A673 (cell line): ENCODE data around the gene MTRF1. TPM values are rescaled to one million over a fixed set of nuclear protein-coding genes. Genes with fewer than 3 reads are reported as not detected.

Experiments
- BruUV-seq: library from RNA; stranded (reverse); fragments of 400-500 nt; replicated peaks from 2 replicates; lab custom pipeline; 2021; lab: Mats Ljungman, UMichigan
- CTCF ChIA-PET: fragments of 300-600 bp; sonication (Branson Sonifier 250); formaldehyde crosslinking; loops from one replicate; lab custom pipeline; 2022; ENCODE audit warnings: antibody characterized with exemption; lab: Charles Lee
- POLR2A ChIA-PET: fragments of 300-600 bp; sonication (Branson Sonifier 250); formaldehyde crosslinking; loops from one replicate; lab custom pipeline; 2022; ENCODE audit warnings: antibody characterized with exemption; ENCODE audit not compliant: low non-redundant PET; lab: Charles Lee
- DNase-seq: peaks from one replicate; pipeline ENCODE4 v3.0.0-alpha.2; 2015; ENCODE audit warnings: low spot score
- H3K27ac ChIP-seq: fragments of 200-600 bp; sonication (generic); 2 replicates; pipeline ENCODE4 v1.5.1; 2016; ENCODE audit warnings: mixed run types, low read depth, mild to moderate bottlenecking, mixed read lengths, antibody characterized with exemption, low read length; ENCODE audit not compliant: poor library complexity, severe bottlenecking
- H3K27me3 ChIP-seq: fragments of 200-600 bp; sonication (generic); replicated peaks from 2 replicates; pipeline ENCODE4 v1.6.1; 2017; ENCODE audit warnings: mixed run types, low read depth, mild to moderate bottlenecking, mixed read lengths, antibody characterized with exemption, low read length; ENCODE audit not compliant: insufficient read depth, poor library complexity
- H3K36me3 ChIP-seq: fragments of 200-600 bp; sonication (generic); 2 replicates; pipeline ENCODE4 v1.6.1; 2016; ENCODE audit warnings: mixed run types, mild to moderate bottlenecking, mixed read lengths, antibody characterized with exemption, low read length; ENCODE audit not compliant: insufficient read depth, poor library complexity, severe bottlenecking
- H3K4me1 ChIP-seq: fragments of 200-600 bp; sonication (generic); 2 replicates; pipeline ENCODE4 v1.6.1; 2017; ENCODE audit warnings: mixed run types, mild to moderate bottlenecking, mixed read lengths, antibody characterized with exemption, low read length; ENCODE audit not compliant: insufficient read depth, poor library complexity, severe bottlenecking
- H3K4me3 ChIP-seq: fragments of 200-600 bp; sonication (generic); 2 replicates; pipeline ENCODE4 v1.5.1; 2016; ENCODE audit warnings: low read depth, mixed run types, mild to moderate bottlenecking, mixed read lengths, low read length; ENCODE audit not compliant: poor library complexity, severe bottlenecking
- H3K9me3 ChIP-seq: fragments of 200-600 bp; sonication (generic); 2 replicates; pipeline ENCODE4 v1.6.1; 2016; ENCODE audit warnings: mixed run types, low read depth, mild to moderate bottlenecking, mixed read lengths, antibody characterized with exemption, low read length; ENCODE audit not compliant: poor library complexity, severe bottlenecking
- EZH2 ChIP-seq: fragments of 200-600 bp; sonication (generic); IDR thresholded peaks from 2 replicates; pipeline ENCODE4 v1.6.1; 2017; ENCODE audit warnings: borderline replicate concordance, low read depth, mild to moderate bottlenecking, mixed read lengths, antibody characterized with exemption, low read length; ENCODE audit not compliant: poor library complexity, severe bottlenecking
- intact Hi-C: fragments of 100-400 bp; cut with micrococcal nuclease; formaldehyde crosslinking; loops from one replicate; pipeline ENCODE4 v1.10.0; 2022; ENCODE audit not compliant: unreplicated experiment
- total RNA-seq: library from RNA; stranded (reverse); gene quantifications from 2 replicates; pipeline ENCODE4 v1.2.3, GENCODE V29; 2021
- TF ChIP-seq, protein P1 (sequence below): fragments of 300-800, 200-600 bp; sonication (generic); conservative IDR thresholded peaks from 2 replicates; pipeline ENCODE4 v1.5.1; 2017; ENCODE audit warnings: low read depth, mild to moderate bottlenecking, antibody characterized with exemption, low read length, moderate library complexity, mixed read lengths

MTRF1 gene
- total RNA-seq, 1 experiment from 2014 or later: 18.0 TPM

DNA sequence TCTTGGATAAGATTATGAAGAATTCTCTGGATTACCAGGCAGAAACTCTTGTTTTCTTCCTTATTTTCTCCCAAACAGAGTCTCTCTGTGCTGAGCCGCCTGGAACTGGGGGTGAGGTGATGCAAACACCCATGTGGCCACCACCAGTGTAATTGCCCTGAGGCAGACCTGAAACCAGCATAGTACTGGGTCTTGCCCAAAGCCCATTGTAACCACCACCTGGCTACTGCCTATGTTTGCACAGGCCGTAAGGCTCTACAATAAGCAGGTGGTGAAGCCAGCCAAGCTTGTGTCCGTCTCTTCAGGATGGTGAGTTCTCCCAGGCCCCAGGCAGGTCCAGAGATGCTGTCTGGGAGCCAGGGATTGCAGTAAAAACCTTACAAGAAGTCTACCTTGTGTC, 50.1 kb downstream of the MTRF1 start:
- BruUV-seq: no TSS peak
- POLR2A ChIA-PET: no interaction called here

DNA sequence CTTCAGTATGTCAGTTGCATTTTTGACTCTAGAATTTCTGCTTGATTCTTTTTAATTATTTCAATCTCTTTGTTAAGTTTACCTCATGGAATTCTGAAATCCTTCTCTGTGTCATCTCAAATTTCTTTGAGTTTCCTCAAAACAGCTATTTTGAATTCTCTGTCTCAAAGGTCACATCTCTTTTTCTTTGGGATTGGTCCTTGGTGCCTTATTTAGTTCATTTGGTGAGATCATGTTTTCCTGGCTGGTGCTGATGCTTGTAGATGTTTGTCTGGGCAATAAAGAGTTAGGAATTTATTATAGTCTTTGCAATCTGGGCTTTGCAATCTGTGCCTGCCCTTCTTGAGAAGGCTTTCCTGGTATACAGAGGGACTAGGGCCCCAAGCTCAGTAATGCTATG, 50.5 kb downstream of the MTRF1 start:
- intact Hi-C loops: no loop called here
- CTCF ChIA-PET: no interaction called here
- no TSS peak for BruUV-seq

More for the DNA sequence above, 50.1 kb downstream of the MTRF1 start:
- intact Hi-C loops: no loop called here
- CTCF ChIA-PET: no interaction called here
- H3K27ac ChIP-seq: no peak overlapping the region
- H3K4me3 ChIP-seq: no peak overlapping the region
- no peaks in the 10 kb centered on the region for H3K4me1 ChIP-seq
- no peak for TF ChIP-seq EZH2
- TF ChIP-seq, protein P1, sequence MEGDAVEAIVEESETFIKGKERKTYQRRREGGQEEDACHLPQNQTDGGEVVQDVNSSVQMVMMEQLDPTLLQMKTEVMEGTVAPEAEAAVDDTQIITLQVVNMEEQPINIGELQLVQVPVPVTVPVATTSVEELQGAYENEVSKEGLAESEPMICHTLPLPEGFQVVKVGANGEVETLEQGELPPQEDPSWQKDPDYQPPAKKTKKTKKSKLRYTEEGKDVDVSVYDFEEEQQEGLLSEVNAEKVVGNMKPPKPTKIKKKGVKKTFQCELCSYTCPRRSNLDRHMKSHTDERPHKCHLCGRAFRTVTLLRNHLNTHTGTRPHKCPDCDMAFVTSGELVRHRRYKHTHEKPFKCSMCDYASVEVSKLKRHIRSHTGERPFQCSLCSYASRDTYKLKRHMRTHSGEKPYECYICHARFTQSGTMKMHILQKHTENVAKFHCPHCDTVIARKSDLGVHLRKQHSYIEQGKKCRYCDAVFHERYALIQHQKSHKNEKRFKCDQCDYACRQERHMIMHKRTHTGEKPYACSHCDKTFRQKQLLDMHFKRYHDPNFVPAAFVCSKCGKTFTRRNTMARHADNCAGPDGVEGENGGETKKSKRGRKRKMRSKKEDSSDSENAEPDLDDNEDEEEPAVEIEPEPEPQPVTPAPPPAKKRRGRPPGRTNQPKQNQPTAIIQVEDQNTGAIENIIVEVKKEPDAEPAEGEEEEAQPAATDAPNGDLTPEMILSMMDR: no peak
- DNase-seq: no peak
- peaks cover 8% of the 10 kb centered on the region for H3K9me3 ChIP-seq
- H3K36me3 ChIP-seq: no peaks in the 10 kb centered on the region
- no peaks in the 10 kb centered on the region for H3K27me3 ChIP-seq

DNA sequence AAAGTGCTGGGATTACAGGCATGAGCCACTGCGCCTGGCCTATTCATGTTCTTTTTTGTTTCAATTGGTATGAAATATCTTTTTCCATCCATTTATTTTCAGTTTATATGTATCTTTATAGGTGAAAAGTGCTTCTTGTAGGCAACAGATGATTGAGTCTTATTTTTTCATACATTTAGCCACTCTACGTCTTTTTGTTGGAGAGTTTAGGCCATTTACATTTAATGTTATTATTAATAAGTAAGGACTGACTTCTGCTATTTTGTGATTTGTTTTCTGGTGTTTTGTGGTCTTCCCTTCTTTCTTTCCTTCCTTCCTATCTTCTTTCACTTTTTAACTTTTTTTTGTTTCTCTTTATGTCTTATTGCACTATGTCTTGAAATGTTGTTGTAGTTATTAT, 52.3 kb downstream of the MTRF1 start:
- no peak overlapping the region for H3K27ac ChIP-seq
- intact Hi-C loops: no loop called here
- H3K27me3 ChIP-seq: no peaks in the 10 kb centered on the region
- H3K9me3 ChIP-seq: peaks cover 8% of the 10 kb centered on the region
- ChIA-PET CTCF (no interaction called here), POLR2A (no interaction called here)
- TF ChIP-seq, protein P1: no peak
- TF ChIP-seq EZH2: no peak
- H3K4me3 ChIP-seq: no peak overlapping the region
- no peaks in the 10 kb centered on the region for H3K36me3 ChIP-seq
- BruUV-seq: no TSS peak
- H3K4me1 ChIP-seq: no peaks in the 10 kb centered on the region
- no peak for DNase-seq

More for the DNA sequence above, 50.5 kb downstream of the MTRF1 start:
- Histone ChIP-seq H3K36me3 (no peaks in the 10 kb centered on the region), H3K4me3 (no peak overlapping the region), H3K27me3 (no peaks in the 10 kb centered on the region), H3K4me1 (no peaks in the 10 kb centered on the region), H3K27ac (no peak overlapping the region), H3K9me3 (peaks cover 8% of the 10 kb centered on the region)
- DNase-seq: no peak
- POLR2A ChIA-PET: no interaction called here
- TF ChIP-seq, protein P1: no peak
- no peak for TF ChIP-seq EZH2
